Esophagus squamous epithelium (tissue), 5 donors: ENCODE measurements around the gene SMARCA2. TPM values are rescaled to one million over a fixed set of nuclear protein-coding genes. Genes with fewer than 3 reads are reported as not detected.

Experiments used
- DNase-seq: peaks from one replicate; lab custom pipeline; 2025; lab: John Stamatoyannopoulos, UW
- H3K27ac ChIP-seq, 4 donors: fragments of 200-600 bp; sonication (generic); one replicate each; pipeline ENCODE4 v1.5.1; 2016 to 2019; ENCODE audit warnings: mild to moderate bottlenecking in 1 of 4
- H3K27me3 ChIP-seq, 4 donors: fragments of 200-600 bp; sonication (generic); 1 replicate in 3 of 4; 2 replicates in 1 of 4; pipeline versions ENCODE4 v1.5.1 to v1.6.0; 2017 to 2021; ENCODE audit warnings: antibody characterized with exemption in 1 of 4
- H3K36me3 ChIP-seq, 3 donors: fragments of 200-600 bp; sonication (generic); one replicate each; pipeline ENCODE4 v1.5.1; 2016 to 2019
- H3K4me1 ChIP-seq, 3 donors: fragments of 200-600 bp; sonication (generic); one replicate each; pipeline ENCODE4 v1.5.1; 2017 to 2019
- H3K4me3 ChIP-seq, 4 donors: fragments of 200-600 bp; sonication (generic); 1 replicate in 3 of 4; 2 replicates in 1 of 4; pipeline ENCODE4 v1.5.1; 2016 to 2019; ENCODE audit warnings: mild to moderate bottlenecking in 2 of 4, moderate library complexity in 1 of 4
- H3K9me3 ChIP-seq, 3 donors: fragments of 200-600 bp; sonication (generic); one replicate each; pipeline ENCODE4 v1.5.1; 2016 to 2019
- POLR2A ChIP-seq, 4 donors: fragments of 450-650 bp; IDR thresholded peaks; one replicate each; pipeline ENCODE4 v1.6.1; 2017; ENCODE audit warnings: antibody characterized with exemption in 4 of 4, mild to moderate bottlenecking in 4 of 4, moderate library complexity in 3 of 4
- WGBS, 2 donors: methylation state at CpG; one replicate each; pipeline ENCODE4 v1.1.5; 2018; 5-methylcytosine and 5-hydroxymethylcytosine counted together
- intact Hi-C: fragments of 100-400 bp; cut with DNase I; formaldehyde crosslinking; loops from one replicate; pipeline ENCODE4 v1.15.0; 2022
- total RNA-seq, 4 donors: library from RNA; depleted of rRNA; stranded (reverse); fragments of >200 nt; gene quantifications; one replicate each; pipeline ENCODE4 v1.1.0, GENCODE V29; 2016
- TF ChIP-seq, protein P1 (sequence below), 6 experiments: fragments of 450-650 bp in 4 of 6; fragments of 200-600 bp in 2 of 6; sonication (generic) in 2 of 6; IDR thresholded peaks; one replicate each; pipeline ENCODE4 v1.5.1; 2016 to 2019; ENCODE audit warnings: antibody characterized with exemption in 6 of 6, mild to moderate bottlenecking in 4 of 6, moderate library complexity in 4 of 6
- donor health status: DM: yes; HTN: yes; CAD: no.

The SMARCA2 gene
- total RNA-seq, 4 donors from 2014 or later = 51.0 to 93.3 (median 64.1) TPM

DNA sequence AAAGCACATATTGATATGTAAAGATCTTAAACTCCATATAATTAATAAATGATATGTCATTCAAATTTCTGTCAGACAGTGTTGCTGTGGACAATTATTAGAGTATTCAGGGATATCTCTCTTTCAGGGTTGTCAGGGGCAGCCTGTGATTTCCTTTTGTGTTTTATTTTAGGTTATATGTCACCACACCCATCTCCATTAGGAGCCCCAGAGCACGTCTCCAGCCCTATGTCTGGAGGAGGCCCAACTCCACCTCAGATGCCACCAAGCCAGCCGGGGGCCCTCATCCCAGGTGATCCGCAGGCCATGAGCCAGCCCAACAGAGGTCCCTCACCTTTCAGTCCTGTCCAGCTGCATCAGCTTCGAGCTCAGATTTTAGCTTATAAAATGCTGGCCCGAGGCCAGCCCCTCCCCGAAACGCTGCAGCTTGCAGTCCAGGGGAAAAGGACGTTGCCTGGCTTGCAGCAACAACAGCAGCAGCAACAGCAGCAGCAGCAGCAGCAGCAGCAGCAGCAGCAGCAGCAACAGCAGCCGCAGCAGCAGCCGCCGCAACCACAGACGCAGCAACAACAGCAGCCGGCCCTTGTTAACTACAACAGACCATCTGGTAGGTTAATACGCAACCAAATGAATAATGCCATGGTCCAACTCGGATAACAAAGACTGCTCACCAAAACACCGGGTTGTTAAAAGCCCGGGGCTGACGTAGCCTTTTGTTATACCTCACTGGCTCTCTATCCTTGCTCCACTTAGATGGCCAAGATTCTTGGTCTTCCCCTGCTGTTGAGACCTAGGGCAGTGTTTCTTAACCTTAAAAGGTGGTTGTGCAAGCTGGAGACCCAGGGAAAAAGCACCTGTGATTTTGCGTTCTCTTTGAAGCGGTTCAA lies 24.4 kb downstream of the SMARCA2 start:
- Histone ChIP-seq H3K4me3 (no peak overlapping the region), H3K27me3 (no peaks in the 10 kb centered on the region), H3K27ac (no peak overlapping the region), H3K4me1 (peaks cover 0 to 11% (median 5%) of the 10 kb centered on the region in 3 donors), H3K36me3 (peaks cover 0 to 94% (median 14%) of the 10 kb centered on the region in 3 donors), H3K9me3 (no peaks in the 10 kb centered on the region)
- no peak for TF ChIP-seq POLR2A (IDR thresholded peaks at IDR 0.05)
- TF ChIP-seq, protein P1, sequence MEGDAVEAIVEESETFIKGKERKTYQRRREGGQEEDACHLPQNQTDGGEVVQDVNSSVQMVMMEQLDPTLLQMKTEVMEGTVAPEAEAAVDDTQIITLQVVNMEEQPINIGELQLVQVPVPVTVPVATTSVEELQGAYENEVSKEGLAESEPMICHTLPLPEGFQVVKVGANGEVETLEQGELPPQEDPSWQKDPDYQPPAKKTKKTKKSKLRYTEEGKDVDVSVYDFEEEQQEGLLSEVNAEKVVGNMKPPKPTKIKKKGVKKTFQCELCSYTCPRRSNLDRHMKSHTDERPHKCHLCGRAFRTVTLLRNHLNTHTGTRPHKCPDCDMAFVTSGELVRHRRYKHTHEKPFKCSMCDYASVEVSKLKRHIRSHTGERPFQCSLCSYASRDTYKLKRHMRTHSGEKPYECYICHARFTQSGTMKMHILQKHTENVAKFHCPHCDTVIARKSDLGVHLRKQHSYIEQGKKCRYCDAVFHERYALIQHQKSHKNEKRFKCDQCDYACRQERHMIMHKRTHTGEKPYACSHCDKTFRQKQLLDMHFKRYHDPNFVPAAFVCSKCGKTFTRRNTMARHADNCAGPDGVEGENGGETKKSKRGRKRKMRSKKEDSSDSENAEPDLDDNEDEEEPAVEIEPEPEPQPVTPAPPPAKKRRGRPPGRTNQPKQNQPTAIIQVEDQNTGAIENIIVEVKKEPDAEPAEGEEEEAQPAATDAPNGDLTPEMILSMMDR (IDR thresholded peaks at IDR 0.05) = no peak
- DNase-seq = no peak
- 62 to 78% methylated on average over 10 to 11 of the region's 20 CpGs for WGBS, 2 donors
- intact Hi-C loops = no loop called here

DNA sequence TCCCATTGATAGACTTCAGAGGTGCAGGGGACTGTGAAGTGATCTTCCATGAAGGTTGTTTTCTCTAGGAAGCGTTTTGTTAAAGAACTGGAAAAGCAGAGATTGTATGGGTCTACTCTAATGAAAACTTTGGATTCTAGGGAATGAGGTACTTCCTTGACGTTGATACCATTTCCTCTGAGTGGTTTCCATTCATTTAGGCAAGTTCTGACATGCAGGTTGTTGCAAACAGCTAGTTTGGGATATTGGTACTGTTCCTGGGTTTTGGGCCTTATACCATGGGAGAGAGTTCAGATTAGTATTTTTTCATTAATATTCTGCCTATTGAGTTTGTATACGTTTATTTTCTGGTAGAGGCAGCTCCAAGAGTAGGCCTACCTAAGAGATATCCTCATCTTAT lies 25.7 kb downstream of the SMARCA2 start:
- intact Hi-C loops = no loop called here

DNA sequence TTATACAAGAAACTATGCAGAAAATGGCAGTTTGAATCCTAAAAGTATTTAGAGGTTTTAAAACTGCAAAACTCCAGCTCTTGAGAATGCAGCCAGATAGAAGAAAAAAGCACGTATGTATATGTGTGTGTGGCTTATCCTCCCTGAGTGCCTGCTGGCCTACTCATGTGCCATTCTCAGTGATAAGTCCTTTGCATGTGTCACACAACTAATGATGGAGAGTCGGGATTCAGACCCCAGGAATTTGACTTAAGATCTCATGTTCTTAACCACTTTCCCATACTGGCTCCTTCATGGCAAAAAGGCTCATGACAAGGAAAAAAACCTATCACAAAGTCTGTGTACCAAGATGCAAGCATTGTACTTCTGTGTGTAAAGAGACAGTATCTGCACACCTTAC lies 26.6 kb downstream of the SMARCA2 start:
- Histone ChIP-seq H3K4me3 (no peak overlapping the region), H3K27ac (no peak overlapping the region), H3K27me3 (no peaks in the 10 kb centered on the region), H3K9me3 (no peaks in the 10 kb centered on the region), H3K4me1 (peaks cover 0 to 11% (median 5%) of the 10 kb centered on the region in 3 donors), H3K36me3 (peaks cover 0 to 89% (median 14%) of the 10 kb centered on the region in 3 donors)
- TF ChIP-seq, protein P1 (IDR thresholded peaks at IDR 0.05) = no peak
- TF ChIP-seq POLR2A (IDR thresholded peaks at IDR 0.05) = no peak
- WGBS, 2 donors = 81 to 91% methylated on average over 2 of the region's 2 CpGs
- DNase-seq = no peak
- intact Hi-C loops = no loop called here

More for the DNA sequence above, 25.7 kb downstream of the SMARCA2 start:
- no peak for TF ChIP-seq POLR2A (IDR thresholded peaks at IDR 0.05)
- TF ChIP-seq, protein P1 (IDR thresholded peaks at IDR 0.05) = no peak
- Histone ChIP-seq H3K27me3 (no peaks in the 10 kb centered on the region), H3K4me1 (peaks cover 0 to 11% (median 5%) of the 10 kb centered on the region in 3 donors), H3K36me3 (peaks cover 0 to 91% (median 14%) of the 10 kb centered on the region in 3 donors), H3K4me3 (no peak overlapping the region), H3K27ac (no peak overlapping the region), H3K9me3 (no peaks in the 10 kb centered on the region)
- no peak for DNase-seq
- 74 to 78% methylated on average over 3 of the region's 3 CpGs for WGBS, 2 donors

DNA sequence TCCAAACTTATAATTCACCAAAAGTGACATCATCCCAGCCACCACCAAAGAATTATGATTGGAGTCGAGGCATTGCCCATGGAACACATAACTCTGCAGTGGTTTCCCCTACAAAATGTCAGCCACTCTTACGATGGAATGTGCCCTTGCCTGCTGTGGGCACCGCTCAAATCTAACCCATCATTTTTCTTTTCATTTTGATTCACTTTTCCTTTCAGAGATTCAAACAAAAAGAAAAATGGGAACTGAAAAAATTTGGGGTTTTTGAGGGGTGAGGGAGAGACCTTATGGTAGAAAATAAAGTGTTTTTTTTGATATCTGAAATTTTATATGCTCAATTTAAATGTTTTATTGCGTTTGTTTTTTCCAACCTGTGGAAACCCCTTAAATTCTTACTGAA lies 28.1 kb downstream of the SMARCA2 start:
- Histone ChIP-seq H3K4me3 (no peak overlapping the region), H3K4me1 (peaks cover 0 to 11% (median 5%) of the 10 kb centered on the region in 3 donors), H3K36me3 (peaks cover 0 to 88% (median 14%) of the 10 kb centered on the region in 3 donors), H3K9me3 (no peaks in the 10 kb centered on the region), H3K27me3 (no peaks in the 10 kb centered on the region), H3K27ac (no peak overlapping the region)
- intact Hi-C loops = no loop called here
- no peak for DNase-seq
- TF ChIP-seq POLR2A (IDR thresholded peaks at IDR 0.05) = no peak
- TF ChIP-seq, protein P1 (IDR thresholded peaks at IDR 0.05) = no peak
- WGBS, 2 donors = 77 to 79% methylated on average over 4 of the region's 4 CpGs

DNA sequence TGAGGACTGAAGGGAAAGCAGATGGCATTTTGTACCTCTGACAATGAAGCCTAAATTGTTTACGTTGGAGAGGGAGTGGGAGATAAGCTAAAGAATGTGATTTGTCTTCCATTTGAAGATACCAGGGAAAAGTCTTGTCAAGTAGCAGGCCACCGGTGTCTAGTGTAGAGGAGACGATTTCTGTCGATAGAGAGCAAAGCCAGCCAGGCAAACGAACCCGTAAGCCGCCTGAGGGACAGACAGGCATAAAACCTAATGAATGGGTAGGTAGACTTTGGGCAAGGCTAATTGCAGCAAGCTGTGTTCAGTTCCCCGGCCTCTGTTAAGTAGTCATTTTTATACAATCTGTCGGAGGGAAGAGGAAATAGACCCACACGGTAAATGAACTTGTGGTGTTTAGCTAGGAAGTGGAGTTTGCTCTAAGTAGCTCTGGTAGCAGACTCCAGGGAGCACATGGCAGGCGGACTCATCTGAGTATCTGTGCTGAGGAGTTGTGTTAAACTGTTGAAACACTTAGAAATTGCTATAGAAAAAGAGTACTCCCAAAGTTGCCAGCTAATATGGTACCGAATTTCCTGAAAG lies 28.8 kb downstream of the SMARCA2 start:
- no peaks in the 10 kb centered on the region for H3K27me3 ChIP-seq
- intact Hi-C loops = no loop called here
- H3K27ac ChIP-seq = no peak overlapping the region
- DNase-seq = no peak
- WGBS, 2 donors = 78 to 84% methylated on average over 12 of the region's 12 CpGs
- no peak for TF ChIP-seq POLR2A (IDR thresholded peaks at IDR 0.05)
- TF ChIP-seq, protein P1 (IDR thresholded peaks at IDR 0.05) = no peak
- no peaks in the 10 kb centered on the region for H3K9me3 ChIP-seq
- H3K36me3 ChIP-seq = peaks cover 0 to 81% (median 14%) of the 10 kb centered on the region in 3 donors
- H3K4me1 ChIP-seq = peaks cover 0 to 10% (median 5%) of the 10 kb centered on the region in 3 donors
- H3K4me3 ChIP-seq = no peak overlapping the region
